GM21717 (cell line): ENCODE data around the gene DYRK2.

ENCODE experiments used
- ATAC-seq: cut with Tn5 transposase; IDR thresholded peaks from one replicate; pipeline ENCODE4 v1.9.1; 2021; ENCODE audit warnings: mild to moderate bottlenecking, moderate library complexity; ENCODE audit not compliant: unreplicated experiment

The DYRK2 gene

GRCh38 chr12:67645126-67645525 lies 3.4 kb upstream of the DYRK2 start:
- ATAC-seq, result no peak

GRCh38 chr12:67645601-67646000 lies 2.9 kb upstream of the DYRK2 start:
- no peak for ATAC-seq

- no peak for ATAC-seq
These were observed 1.8 kb upstream of the DYRK2 start for GRCh38 chr12:67646775-67647174.

- no peak for ATAC-seq
These were observed 1.3 kb upstream of the DYRK2 start for GRCh38 chr12:67647181-67647798.

GRCh38 chr12:67647799-67648520 lies 585 bp upstream of the DYRK2 start:
- ATAC-seq, result peak; percentile 6

- ATAC-seq, result peak; percentile 27
These were observed 670 bp downstream of the DYRK2 start for GRCh38 chr12:67649261-67649569.

- peak; percentile 21 for ATAC-seq
These were observed 1.2 kb downstream of the DYRK2 start for GRCh38 chr12:67649570-67650387.

- ATAC-seq, result no peak
These were observed 2.0 kb downstream of the DYRK2 start for GRCh38 chr12:67650388-67651131.

GRCh38 chr12:67651132-67651695 lies 2.7 kb downstream of the DYRK2 start:
- ATAC-seq, result no peak

- no peak for ATAC-seq
These were observed 7.3 kb downstream of the DYRK2 start for GRCh38 chr12:67655829-67656228.

- ATAC-seq, result no peak
These were observed 7.7 kb downstream of the DYRK2 start for GRCh38 chr12:67656251-67656650.

- no peak for ATAC-seq
These were observed 9.9 kb downstream of the DYRK2 start for GRCh38 chr12:67658486-67658885.

GRCh38 chr12:67659292-67659691 lies 10.7 kb downstream of the DYRK2 start:
- ATAC-seq, result no peak

- no peak for ATAC-seq
These were observed 12.9 kb downstream of the DYRK2 start for GRCh38 chr12:67661311-67662021.

GRCh38 chr12:67662910-67663538 lies 14.5 kb downstream of the DYRK2 start:
- ATAC-seq, result no peak

GRCh38 chr12:67664171-67664570 lies 15.6 kb downstream of the DYRK2 start:
- no peak for ATAC-seq

GRCh38 chr12:67665679-67666078 lies 17.1 kb downstream of the DYRK2 start:
- no peak for ATAC-seq

- no peak for ATAC-seq
These were observed 18.1 kb downstream of the DYRK2 start for GRCh38 chr12:67666605-67667004.

GRCh38 chr12:67667276-67668073 lies 18.9 kb downstream of the DYRK2 start:
- ATAC-seq, result no peak
